ENCODE results near the gene GLCE.
"Not testable (repeated sequence)": the region's sequence is repeated elsewhere in the genome, so short reads cannot be mapped to it uniquely, and the experiment has no call there.

The GLCE gene

DNA sequence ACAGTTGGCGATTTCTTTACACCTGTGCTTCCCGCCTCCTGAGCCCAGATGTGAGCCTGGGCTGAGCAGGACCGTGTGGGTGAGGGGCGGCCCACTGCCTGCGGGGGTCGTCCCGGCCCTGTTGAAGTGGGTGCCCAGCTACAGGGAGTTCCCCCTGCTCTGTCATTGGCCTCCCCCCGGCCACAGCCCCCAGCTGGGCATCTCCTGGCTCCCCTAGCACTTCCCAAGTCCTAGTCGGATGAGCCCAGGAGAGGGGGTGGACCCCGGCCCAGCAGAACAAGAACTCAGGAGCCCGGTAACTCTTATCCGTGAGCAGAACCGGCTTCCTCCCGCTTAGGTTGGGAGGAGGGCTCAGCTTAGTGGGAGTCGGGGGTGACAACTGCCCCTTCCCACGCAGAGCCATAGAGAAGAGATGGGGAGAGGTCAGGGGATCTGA, 139.0 kb downstream of the GLCE start:
- no peak for DNase-seq (ENCODE audit: low spot score)

GRCh38 chr15:69299943-69300588, 139.6 kb downstream of the GLCE start:
- DNase-seq (ENCODE audit: low spot score), result no peak

- not testable (repeated sequence) for DNase-seq (ENCODE audit: low spot score)
Measured at GRCh38 chr15:69301101-69301500, 140.7 kb downstream of the GLCE start.

- not testable (repeated sequence) for DNase-seq (ENCODE audit: low spot score)
Measured at GRCh38 chr15:69302087-69302486, 141.7 kb downstream of the GLCE start.

DNA sequence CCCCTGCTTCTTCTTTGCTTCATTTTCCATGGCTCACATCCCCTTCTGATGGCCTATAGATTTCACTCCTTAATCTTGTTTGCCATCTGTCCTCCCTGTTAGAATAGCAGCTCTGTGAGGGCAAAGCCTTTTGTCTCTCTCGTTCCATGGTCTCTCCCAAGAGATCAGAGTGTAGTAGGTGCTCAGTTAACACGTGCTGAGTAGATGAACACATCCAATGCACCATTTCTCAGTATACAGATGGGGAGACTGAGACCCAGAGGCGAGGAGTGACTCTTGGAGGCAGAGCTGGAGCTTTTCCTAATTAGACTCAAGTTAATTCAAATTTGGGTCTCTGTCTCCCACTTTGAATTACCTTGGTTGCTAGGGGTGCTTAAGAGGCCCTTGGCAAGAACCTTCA, 142.5 kb downstream of the GLCE start:
- no peak for DNase-seq (ENCODE audit: low spot score)

- no peak for DNase-seq (ENCODE audit: low spot score)
Measured at GRCh38 chr15:69303337-69304181, 143.1 kb downstream of the GLCE start.

GRCh38 chr15:69304182-69304545, 143.7 kb downstream of the GLCE start:
- DNase-seq (ENCODE audit: low spot score), result no peak

- peak; percentile 17 for DNase-seq (ENCODE audit: low spot score)
Measured at GRCh38 chr15:69305204-69305931, 144.9 kb downstream of the GLCE start.

- no peak for DNase-seq (ENCODE audit: low spot score)
Measured at GRCh38 chr15:69305933-69306568, 145.6 kb downstream of the GLCE start.

GRCh38 chr15:69307939-69308338, 147.5 kb downstream of the GLCE start:
- DNase-seq (ENCODE audit: low spot score), result no peak

- DNase-seq (ENCODE audit: low spot score), result no peak
Measured at GRCh38 chr15:69308949-69309348, 148.5 kb downstream of the GLCE start.

GRCh38 chr15:69311319-69311721, 150.9 kb downstream of the GLCE start:
- DNase-seq (ENCODE audit: low spot score), result no peak

DNA sequence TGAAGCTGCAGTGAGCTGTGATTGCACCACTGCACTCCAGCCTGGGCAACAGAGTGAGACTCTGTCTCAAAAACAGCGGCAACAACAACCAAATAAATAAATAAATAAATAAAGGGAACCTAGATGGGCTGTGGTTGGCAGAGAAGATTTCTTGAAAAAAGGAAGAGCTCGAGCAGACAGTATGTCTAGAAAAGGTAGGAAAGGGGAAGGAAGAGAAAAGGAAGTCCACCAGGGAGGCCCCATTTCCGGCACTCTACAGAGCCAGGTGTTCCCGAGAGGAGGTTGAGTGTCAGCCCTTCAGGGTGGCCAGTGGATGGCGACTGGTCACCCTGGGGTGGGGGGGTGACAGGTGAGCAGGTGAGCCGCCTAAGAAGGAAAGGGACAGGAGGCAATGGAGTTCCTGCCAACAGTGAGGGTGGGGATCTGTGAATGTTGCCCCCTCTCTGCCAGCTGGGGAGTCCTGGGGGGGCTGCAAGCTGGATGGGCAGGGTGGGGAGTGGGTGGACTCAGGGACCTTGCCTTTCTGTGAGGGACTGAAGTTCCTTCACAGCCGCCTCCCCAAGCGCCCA, 153.1 kb downstream of the GLCE start:
- DNase-seq (ENCODE audit: low spot score), result no peak

- no peak for DNase-seq (ENCODE audit: low spot score)
Measured at GRCh38 chr15:69314131-69314530, 153.7 kb downstream of the GLCE start.

GRCh38 chr15:69314736-69315135, 154.3 kb downstream of the GLCE start:
- DNase-seq (ENCODE audit: low spot score), result no peak

DNA sequence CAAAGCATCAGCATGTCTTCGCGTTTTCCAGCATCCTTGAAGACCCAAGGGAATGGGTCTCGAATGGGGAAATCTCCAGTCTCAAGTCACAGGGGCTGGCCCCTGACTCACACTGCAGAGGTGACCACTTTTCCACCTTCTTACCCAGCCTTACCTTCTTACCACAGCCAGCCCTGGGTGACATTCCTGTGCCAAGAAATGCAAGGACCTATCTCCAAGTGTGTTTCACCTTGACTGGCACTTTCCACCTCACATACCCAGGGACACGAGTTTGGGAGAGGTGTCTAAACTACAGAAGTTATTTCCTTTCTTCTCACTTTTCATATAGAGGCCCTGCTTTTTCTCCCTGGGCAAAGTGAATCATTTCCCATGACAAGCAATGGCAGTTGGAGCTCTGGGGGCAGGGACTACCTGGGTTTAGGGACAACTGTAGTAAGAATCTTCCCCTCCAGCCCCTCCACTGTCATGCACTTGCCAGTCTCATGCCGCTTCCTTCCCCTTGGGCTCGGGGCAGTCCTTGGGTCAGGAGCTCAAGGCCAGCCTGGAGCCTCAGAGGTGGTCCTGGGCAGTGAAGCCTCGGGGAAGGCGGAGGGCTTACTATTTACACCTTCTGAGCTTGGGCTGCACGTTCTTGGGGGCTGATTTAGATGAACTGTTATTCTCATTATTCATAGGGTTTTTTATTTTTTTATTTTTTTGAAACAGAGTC, 155.1 kb downstream of the GLCE start:
- no peak for DNase-seq (ENCODE audit: low spot score)

DNA sequence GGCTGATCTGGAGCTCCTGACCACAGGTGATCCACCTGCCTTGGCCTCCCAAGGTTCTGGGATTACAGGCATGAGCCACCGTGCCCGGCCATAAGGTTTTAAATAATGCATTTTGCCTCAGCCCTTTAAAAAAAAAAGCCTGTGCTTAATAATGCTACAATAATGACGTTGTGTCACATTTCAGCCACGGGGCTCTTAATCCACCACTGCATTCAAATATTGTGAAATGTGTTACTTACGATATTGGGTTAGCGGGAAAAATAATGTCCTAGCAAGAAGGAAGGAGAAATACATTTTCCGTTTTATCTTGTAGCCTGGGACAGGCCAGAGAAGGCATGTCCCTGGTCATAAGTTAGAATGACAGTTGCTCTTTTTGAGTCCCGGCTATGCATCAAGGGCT, 155.9 kb downstream of the GLCE start:
- no peak for DNase-seq (ENCODE audit: low spot score)

GRCh38 chr15:69317392-69317841, 157.0 kb downstream of the GLCE start:
- no peak for DNase-seq (ENCODE audit: low spot score)

- no peak for DNase-seq (ENCODE audit: low spot score)
Measured at GRCh38 chr15:69318033-69318432, 157.6 kb downstream of the GLCE start.

- no peak for DNase-seq (ENCODE audit: low spot score)
Measured at GRCh38 chr15:69319384-69320375, 159.2 kb downstream of the GLCE start.

Data from kidney capillary endothelial cell (primary cell).